BLaER1 treated with 17β-estradiol and CSF1 and Interleukin-3, amounts not matched to agents 10 nM and 100 nM (cell line): ENCODE measurements around the gene SLC35E3.
"Not testable (repeated sequence)": the region's sequence is repeated elsewhere in the genome, so short reads cannot be mapped to it uniquely, and the experiment has no call there.

Experiments
- H3K27ac ChIP-seq, 11 experiments: shearing (Covaris generic); formaldehyde crosslinking; 2 replicates each; pipeline ENCODE4 v1.8.1; 2022
- H3K27me3 ChIP-seq, 11 experiments: shearing (Covaris generic); formaldehyde crosslinking; 2 replicates each; pipeline ENCODE4 v1.8.1; 2022
- H3K36me3 ChIP-seq, 11 experiments: shearing (Covaris generic); formaldehyde crosslinking; 2 replicates each; pipeline ENCODE4 v1.8.1; 2022
- H3K4me1 ChIP-seq, 10 experiments: shearing (Covaris generic); formaldehyde crosslinking; 2 replicates each; pipeline ENCODE4 v1.8.1; 2022
- H3K4me2 ChIP-seq, 11 experiments: shearing (Covaris generic); formaldehyde crosslinking; 2 replicates each; pipeline ENCODE4 v1.8.1; 2022
- H3K4me3 ChIP-seq, 10 experiments: shearing (Covaris generic); formaldehyde crosslinking; 2 replicates each; pipeline ENCODE4 v1.8.1; 2022
- H3K9ac ChIP-seq, 11 experiments: shearing (Covaris generic); formaldehyde crosslinking; 2 replicates each; pipeline ENCODE4 v1.8.1; 2022
- H3K9me3 ChIP-seq, 11 experiments: shearing (Covaris generic); formaldehyde crosslinking; replicated peaks in 1 of 11; 2 replicates each; pipeline ENCODE4 v1.8.1; 2022
- H4K20me1 ChIP-seq, 11 experiments: shearing (Covaris generic); formaldehyde crosslinking; 2 replicates each; pipeline ENCODE4 v1.8.1; 2022
- Cebpa-rat ChIP-seq, 11 experiments: shearing (Covaris generic); IDR thresholded peaks; 2 replicates each; pipeline ENCODE4 v1.8.1; 2022

Gene SLC35E3

GRCh38 chr12:68793975-68794652 is 48.1 kb downstream of the SLC35E3 start:
- Histone ChIP-seq H3K27ac (no peak overlapping the region; a peak in 1 of 22 replicates), H3K36me3 (peaks cover 0 to 9% (median 0%) of the 10 kb centered on the region in 11 experiments; a peak in 3 of 22 replicates), H3K4me1 (peaks cover 3 to 50% (median 31%) of the 10 kb centered on the region in 10 experiments; a peak in 16 of 20 replicates), H3K27me3 (peaks cover 0 to 19% (median 13%) of the 10 kb centered on the region in 11 experiments; a peak in 11 of 22 replicates), H3K4me2 (peak overlapping the region in 3 of 11 experiments; percentile 16 to 48 (median 33); a peak in 4 of 22 replicates), H4K20me1 (no peaks in the 10 kb centered on the region), H3K4me3 (no peak overlapping the region), H3K9me3 (peaks cover 0 to 10% (median 0%) of the 10 kb centered on the region in 11 experiments; a peak in 2 of 22 replicates), H3K9ac (no peak overlapping the region)
- TF ChIP-seq Cebpa-rat (IDR thresholded peaks at IDR 0.05) = no peak

- Histone ChIP-seq H3K27ac (no peak overlapping the region), H3K36me3 (peaks cover 0 to 9% (median 0%) of the 10 kb centered on the region in 11 experiments; a peak in 3 of 22 replicates), H3K4me3 (no peak overlapping the region), H4K20me1 (no peaks in the 10 kb centered on the region), H3K27me3 (peaks cover 0 to 13% (median 7%) of the 10 kb centered on the region in 11 experiments; a peak in 11 of 22 replicates), H3K4me2 (peak overlapping the region in 1 of 11 experiments; percentile 48; a peak in 1 of 22 replicates), H3K9ac (no peak overlapping the region), H3K4me1 (peaks cover 3 to 43% (median 25%) of the 10 kb centered on the region in 10 experiments; a peak in 15 of 20 replicates), H3K9me3 (peaks cover 0 to 13% (median 0%) of the 10 kb centered on the region in 11 experiments; a peak in 2 of 22 replicates)
- no peak for TF ChIP-seq Cebpa-rat (IDR thresholded peaks at IDR 0.05)
Measured at GRCh38 chr12:68794653-68795251, 48.8 kb downstream of the SLC35E3 start.

GRCh38 chr12:68796399-68796798 is 50.4 kb downstream of the SLC35E3 start:
- no peak for TF ChIP-seq Cebpa-rat (IDR thresholded peaks at IDR 0.05)
- H3K4me2 ChIP-seq = no peak overlapping the region

DNA sequence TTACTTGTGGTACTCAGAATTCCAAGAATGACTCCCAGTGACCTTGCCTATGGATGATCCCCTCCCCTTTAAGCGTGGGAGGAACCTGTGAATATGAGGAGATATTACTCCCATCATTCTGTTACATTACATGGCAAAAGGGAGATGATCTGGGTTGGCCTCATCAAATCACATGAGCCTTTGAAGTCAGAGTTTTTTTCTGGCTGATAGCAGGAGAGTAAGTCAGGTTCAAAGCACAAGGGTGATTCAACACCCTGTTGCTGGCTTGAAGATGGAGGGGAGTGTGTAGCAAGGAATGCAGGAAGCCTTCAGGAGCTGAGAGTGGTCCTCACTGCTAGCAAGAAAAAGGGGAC is 52.9 kb downstream of the SLC35E3 start:
- Histone ChIP-seq H3K4me2 (no peak overlapping the region), H3K27me3 (no peaks in the 10 kb centered on the region), H3K9ac (no peak overlapping the region), H3K4me1 (peaks cover 22 to 47% (median 27%) of the 10 kb centered on the region in 10 experiments), H4K20me1 (no peaks in the 10 kb centered on the region), H3K4me3 (no peak overlapping the region), H3K36me3 (peaks cover 0 to 7% (median 0%) of the 10 kb centered on the region in 11 experiments; a peak in 3 of 22 replicates), H3K27ac (no peak overlapping the region), H3K9me3 (peaks cover 0 to 13% (median 0%) of the 10 kb centered on the region in 11 experiments; a peak in 2 of 22 replicates)
- TF ChIP-seq Cebpa-rat (IDR thresholded peaks at IDR 0.05) = no peak

More at GRCh38 chr12:68796399-68796798, 50.4 kb downstream of the SLC35E3 start:
- no peak overlapping the region for H3K4me3 ChIP-seq
- no peak overlapping the region for H3K9ac ChIP-seq
- no peak overlapping the region for H3K27ac ChIP-seq
- no peaks in the 10 kb centered on the region for H3K27me3 ChIP-seq
- peaks cover 0 to 9% (median 0%) of the 10 kb centered on the region in 11 experiments; a peak in 3 of 22 replicates for H3K36me3 ChIP-seq
- H4K20me1 ChIP-seq = no peaks in the 10 kb centered on the region
- peaks cover 8 to 39% (median 19%) of the 10 kb centered on the region in 10 experiments; a peak in 15 of 20 replicates for H3K4me1 ChIP-seq
- peaks cover 0 to 13% (median 0%) of the 10 kb centered on the region in 11 experiments; a peak in 2 of 22 replicates for H3K9me3 ChIP-seq

DNA sequence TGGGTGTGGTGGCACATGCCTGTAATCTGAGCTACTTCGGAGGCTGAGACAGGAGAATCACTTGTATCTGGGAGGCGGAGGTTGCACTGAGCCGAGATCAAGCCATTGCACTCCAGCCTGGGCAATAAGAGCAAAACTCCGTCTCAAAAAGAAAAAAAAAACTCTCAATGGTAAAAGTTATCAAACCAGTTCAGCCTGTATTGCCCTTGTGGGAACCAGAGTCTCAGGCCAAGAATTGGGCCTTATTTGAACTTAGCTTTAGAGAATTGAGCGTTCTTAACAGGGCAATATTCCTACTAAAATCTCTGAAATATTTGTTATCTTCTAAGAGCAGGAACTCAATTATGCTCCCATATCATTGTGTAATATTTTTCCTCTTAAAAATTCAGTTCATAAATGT is 54.3 kb downstream of the SLC35E3 start:
- peaks cover 30 to 55% (median 35%) of the 10 kb centered on the region in 10 experiments for H3K4me1 ChIP-seq
- H3K9ac ChIP-seq = no peak overlapping the region
- no peaks in the 10 kb centered on the region for H3K27me3 ChIP-seq
- H3K9me3 ChIP-seq = peaks cover 0 to 13% (median 0%) of the 10 kb centered on the region in 11 experiments; a peak in 2 of 22 replicates
- H4K20me1 ChIP-seq = peaks cover 0 to 2% (median 0%) of the 10 kb centered on the region in 11 experiments; a peak in 2 of 22 replicates
- TF ChIP-seq Cebpa-rat (IDR thresholded peaks at IDR 0.05) = no peak
- no peak overlapping the region for H3K4me3 ChIP-seq
- no peaks in the 10 kb centered on the region for H3K36me3 ChIP-seq
- H3K4me2 ChIP-seq = no peak overlapping the region
- H3K27ac ChIP-seq = no peak overlapping the region

DNA sequence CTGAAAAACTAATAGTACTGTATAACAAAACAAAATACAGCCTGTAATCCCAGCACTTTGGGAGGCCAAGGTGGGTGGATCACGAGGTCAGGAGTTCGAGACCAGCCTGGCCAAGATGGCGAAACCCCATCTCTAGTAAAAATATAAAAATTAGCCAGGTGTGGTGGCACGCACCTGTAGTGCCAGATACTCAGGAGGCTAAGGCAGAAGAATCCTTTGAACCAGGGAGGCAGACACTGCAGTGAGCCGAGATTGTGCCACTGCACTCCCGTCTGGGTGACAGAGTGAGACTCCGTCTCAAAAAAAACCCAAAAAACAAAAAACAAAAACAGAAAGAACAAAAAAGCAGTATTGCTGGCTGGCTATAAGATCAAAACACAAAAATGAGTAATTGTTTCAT is 55.1 kb downstream of the SLC35E3 start:
- peak overlapping the region in 9 of 11 experiments; percentile 17 to 100 (median 39); a peak in 14 of 22 replicates for H3K27ac ChIP-seq
- H3K4me2 ChIP-seq = peak overlapping the region; percentile 59 to 98 (median 86); a peak in 19 of 22 replicates
- peaks cover 0 to 12% (median 0%) of the 10 kb centered on the region in 11 experiments; a peak in 2 of 22 replicates for H3K9me3 ChIP-seq
- peak overlapping the region in 5 of 11 experiments; percentile 12 to 100 (median 50); a peak in 9 of 22 replicates for H3K9ac ChIP-seq
- H3K36me3 ChIP-seq, H3K27me3 ChIP-seq, H4K20me1 ChIP-seq: not testable (repeated sequence)
- peaks cover 30 to 55% (median 35%) of the 10 kb centered on the region in 10 experiments for H3K4me1 ChIP-seq
- H3K4me3 ChIP-seq = 0 out of 20 replicates have a peak overlapping the region, but pooled peaks of 1 of the 10 experiments have one; percentile 25

GRCh38 chr12:68802372-68802745 is 56.4 kb downstream of the SLC35E3 start:
- H3K4me3 ChIP-seq = peak overlapping the region in 5 of 10 experiments; percentile 9 to 27 (median 21); a peak in 5 of 20 replicates
- peaks cover 30 to 55% (median 35%) of the 10 kb centered on the region in 10 experiments for H3K4me1 ChIP-seq
- not testable (repeated sequence) for H3K27me3 ChIP-seq, H3K9me3 ChIP-seq, H3K36me3 ChIP-seq, H4K20me1 ChIP-seq
- peak overlapping the region; percentile 34 to 100 (median 54); a peak in 21 of 22 replicates for H3K9ac ChIP-seq
- H3K4me2 ChIP-seq = peak overlapping the region; percentile 80 to 98 (median 86)
- H3K27ac ChIP-seq = peak overlapping the region; percentile 20 to 100 (median 99); a peak in 18 of 22 replicates

DNA sequence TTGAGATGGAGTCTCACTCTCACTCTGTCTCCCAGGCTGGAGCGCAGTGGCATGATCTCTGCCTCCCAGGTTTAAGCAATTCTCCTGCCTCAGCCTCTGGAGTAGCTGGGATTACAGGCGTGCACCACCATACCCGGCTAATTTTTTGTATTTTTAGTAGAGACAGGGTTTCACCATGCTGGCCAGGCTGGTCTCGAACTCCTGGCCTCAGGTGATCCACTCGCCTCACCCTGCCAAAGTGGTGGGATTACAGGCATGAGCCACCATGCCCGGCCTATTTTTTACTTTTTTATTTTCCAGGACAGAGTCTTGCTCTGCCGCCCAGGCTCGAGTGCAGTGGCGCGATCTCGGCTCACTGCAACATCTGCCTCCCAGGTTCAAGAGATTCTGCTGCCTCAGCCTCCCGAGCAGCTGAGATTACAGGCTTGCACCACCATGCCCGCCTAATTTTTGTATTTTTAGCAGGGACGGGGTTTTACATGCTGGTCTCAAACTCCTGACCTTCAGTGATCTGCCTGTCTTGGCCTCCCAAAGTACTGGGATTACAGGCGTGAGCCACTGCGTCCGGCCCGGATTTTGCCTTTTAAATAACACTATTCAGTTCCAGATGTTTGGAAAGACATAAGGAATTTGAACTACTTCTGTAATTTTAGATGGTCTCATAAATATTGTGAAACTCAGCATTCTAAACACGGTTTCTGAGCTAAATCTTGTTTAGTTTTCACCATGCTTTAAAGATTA is 57.1 kb downstream of the SLC35E3 start:
- H4K20me1 ChIP-seq, H3K9me3 ChIP-seq, H3K36me3 ChIP-seq, H3K27me3 ChIP-seq: not testable (repeated sequence)
- Histone ChIP-seq H3K4me2 (peak overlapping the region; percentile 80 to 98 (median 86)), H3K4me1 (peaks cover 30 to 55% (median 35%) of the 10 kb centered on the region in 10 experiments), H3K27ac (peak overlapping the region; percentile 39 to 100 (median 99); a peak in 20 of 22 replicates), H3K4me3 (peak overlapping the region in 2 of 10 experiments; percentile 8 to 20; a peak in 2 of 20 replicates), H3K9ac (peak overlapping the region; percentile 42 to 100 (median 57); a peak in 18 of 22 replicates)
